ENCODE measurements around the gene SYCE3.

- TF ChIP-seq CTCF (conservative IDR thresholded peaks at IDR 0.05 in 1 of 2, IDR thresholded peaks at IDR 0.05 in 1 of 2; ENCODE audit: extremely low read depth in 1 of 2, insufficient read depth in 1 of 2, low read depth in 1 of 2, low read length in 2 of 2), result no peak
- TF ChIP-seq EZH2 (IDR thresholded peaks at IDR 0.05; ENCODE audit: borderline replicate concordance, low read length), result no peak
Observed at GRCh38 chr22:50608996-50609395, 46.3 kb upstream of the SYCE3 start.

Measured in mammary epithelial cell (primary cell).